Prostate gland (tissue), 2 donors: ENCODE measurements around the gene MACO1.

Source experiments
- POLR2A ChIP-seq: fragments of 450-650 bp; IDR thresholded peaks from one replicate; pipeline ENCODE4 v1.6.1; 2016; ENCODE audit warnings: antibody characterized with exemption, mild to moderate bottlenecking
- TF ChIP-seq, protein P1 (sequence below), 4 experiments: fragments of 200-600 bp in 2 of 4; fragments of 450-650 bp in 2 of 4; sonication (generic) in 2 of 4; IDR thresholded peaks; 1 replicate in 3 of 4; 2 replicates in 1 of 4; pipeline ENCODE4 v1.5.1; 2016 to 2019; ENCODE audit warnings: antibody characterized with exemption in 4 of 4, mild to moderate bottlenecking in 2 of 4, moderate library complexity in 2 of 4

DNA sequence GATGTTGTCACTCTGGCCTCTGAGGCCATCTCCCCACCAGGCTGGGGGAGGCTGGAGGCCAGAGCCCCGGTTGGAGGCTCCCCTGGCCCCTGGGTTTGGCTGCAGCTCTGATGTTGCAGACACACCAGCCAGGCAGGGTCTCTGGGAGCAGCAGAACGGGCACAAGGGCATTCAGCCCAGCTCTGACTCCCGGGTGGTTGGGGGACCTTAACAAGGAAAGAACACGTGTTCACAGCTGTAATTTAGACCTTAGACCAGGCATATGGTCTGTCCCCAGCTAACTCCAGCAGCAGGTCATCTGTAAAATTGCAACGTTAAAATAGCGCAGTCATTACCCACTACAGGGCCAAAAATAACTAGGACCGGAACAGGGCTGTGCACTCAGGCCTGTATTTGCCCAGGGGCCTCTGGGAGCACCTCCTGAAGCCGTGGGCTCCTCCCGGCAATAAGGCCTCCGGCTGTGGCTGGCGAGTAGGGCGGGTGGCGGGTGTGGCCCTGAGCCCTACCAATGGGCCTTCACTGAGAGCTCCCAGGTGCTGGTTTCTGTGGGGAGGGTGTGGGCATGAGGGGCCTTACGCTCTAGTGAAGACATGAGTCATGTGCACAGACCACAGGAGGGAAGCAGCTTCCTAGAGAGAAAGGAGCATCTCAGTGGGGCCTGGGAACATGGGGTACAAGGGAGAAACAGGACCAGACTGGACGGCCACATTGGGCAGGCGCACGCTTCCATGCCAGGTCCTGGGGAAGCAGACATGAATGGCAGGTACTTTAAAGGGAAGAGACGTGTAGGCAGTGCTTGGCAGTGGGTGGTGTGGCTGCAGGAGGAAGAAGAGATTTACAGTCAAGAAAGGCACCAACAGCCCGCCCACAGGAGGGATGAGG lies 118.8 kb downstream of the MACO1 start:
- TF ChIP-seq POLR2A = no peak
- TF ChIP-seq, protein P1, sequence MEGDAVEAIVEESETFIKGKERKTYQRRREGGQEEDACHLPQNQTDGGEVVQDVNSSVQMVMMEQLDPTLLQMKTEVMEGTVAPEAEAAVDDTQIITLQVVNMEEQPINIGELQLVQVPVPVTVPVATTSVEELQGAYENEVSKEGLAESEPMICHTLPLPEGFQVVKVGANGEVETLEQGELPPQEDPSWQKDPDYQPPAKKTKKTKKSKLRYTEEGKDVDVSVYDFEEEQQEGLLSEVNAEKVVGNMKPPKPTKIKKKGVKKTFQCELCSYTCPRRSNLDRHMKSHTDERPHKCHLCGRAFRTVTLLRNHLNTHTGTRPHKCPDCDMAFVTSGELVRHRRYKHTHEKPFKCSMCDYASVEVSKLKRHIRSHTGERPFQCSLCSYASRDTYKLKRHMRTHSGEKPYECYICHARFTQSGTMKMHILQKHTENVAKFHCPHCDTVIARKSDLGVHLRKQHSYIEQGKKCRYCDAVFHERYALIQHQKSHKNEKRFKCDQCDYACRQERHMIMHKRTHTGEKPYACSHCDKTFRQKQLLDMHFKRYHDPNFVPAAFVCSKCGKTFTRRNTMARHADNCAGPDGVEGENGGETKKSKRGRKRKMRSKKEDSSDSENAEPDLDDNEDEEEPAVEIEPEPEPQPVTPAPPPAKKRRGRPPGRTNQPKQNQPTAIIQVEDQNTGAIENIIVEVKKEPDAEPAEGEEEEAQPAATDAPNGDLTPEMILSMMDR (IDR thresholded peaks at IDR 0.05) = no peak
